Subcutaneous adipose tissue (tissue), 4 donors: ENCODE results near the gene IFT43. TPM values are rescaled to one million over a fixed set of nuclear protein-coding genes. Genes with fewer than 3 reads are reported as not detected.

ENCODE experiments used
- total RNA-seq, 4 donors: library from RNA; depleted of rRNA; stranded (reverse); fragments of >200 nt; gene quantifications; one replicate each; pipeline ENCODE4 v1.1.0, GENCODE V29; 2016
- TF ChIP-seq, protein P1 (sequence below): fragments of 450-650 bp; IDR thresholded peaks from one replicate; pipeline ENCODE4 v1.5.1; 2016; ENCODE audit warnings: low read depth, mild to moderate bottlenecking, control low read depth, antibody characterized with exemption, moderate library complexity

The IFT43 gene
- total RNA-seq, 4 donors from 2014 or later, result 25.3 to 38.2 (median 28.9) TPM

DNA sequence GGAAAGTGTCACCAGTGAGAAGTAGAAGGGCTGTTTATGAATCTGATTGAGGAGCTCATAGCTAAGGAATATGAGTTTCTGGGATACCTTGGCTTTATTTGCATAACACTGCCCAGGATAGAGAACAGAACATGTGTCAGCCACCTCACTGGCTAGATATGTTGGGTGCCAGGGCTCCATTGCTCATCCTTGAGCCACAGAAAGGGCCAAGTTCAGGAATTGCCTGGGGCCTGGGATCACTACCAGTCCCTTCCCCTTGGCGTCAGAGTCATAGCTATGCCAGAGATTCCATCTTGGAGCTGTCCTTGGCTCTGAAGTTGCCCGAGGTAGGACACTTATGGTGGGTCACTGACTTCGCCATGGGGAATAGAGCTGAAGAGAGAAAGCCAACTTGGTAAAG lies 49.0 kb downstream of the IFT43 start:
- TF ChIP-seq, protein P1, sequence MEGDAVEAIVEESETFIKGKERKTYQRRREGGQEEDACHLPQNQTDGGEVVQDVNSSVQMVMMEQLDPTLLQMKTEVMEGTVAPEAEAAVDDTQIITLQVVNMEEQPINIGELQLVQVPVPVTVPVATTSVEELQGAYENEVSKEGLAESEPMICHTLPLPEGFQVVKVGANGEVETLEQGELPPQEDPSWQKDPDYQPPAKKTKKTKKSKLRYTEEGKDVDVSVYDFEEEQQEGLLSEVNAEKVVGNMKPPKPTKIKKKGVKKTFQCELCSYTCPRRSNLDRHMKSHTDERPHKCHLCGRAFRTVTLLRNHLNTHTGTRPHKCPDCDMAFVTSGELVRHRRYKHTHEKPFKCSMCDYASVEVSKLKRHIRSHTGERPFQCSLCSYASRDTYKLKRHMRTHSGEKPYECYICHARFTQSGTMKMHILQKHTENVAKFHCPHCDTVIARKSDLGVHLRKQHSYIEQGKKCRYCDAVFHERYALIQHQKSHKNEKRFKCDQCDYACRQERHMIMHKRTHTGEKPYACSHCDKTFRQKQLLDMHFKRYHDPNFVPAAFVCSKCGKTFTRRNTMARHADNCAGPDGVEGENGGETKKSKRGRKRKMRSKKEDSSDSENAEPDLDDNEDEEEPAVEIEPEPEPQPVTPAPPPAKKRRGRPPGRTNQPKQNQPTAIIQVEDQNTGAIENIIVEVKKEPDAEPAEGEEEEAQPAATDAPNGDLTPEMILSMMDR, result no peak

DNA sequence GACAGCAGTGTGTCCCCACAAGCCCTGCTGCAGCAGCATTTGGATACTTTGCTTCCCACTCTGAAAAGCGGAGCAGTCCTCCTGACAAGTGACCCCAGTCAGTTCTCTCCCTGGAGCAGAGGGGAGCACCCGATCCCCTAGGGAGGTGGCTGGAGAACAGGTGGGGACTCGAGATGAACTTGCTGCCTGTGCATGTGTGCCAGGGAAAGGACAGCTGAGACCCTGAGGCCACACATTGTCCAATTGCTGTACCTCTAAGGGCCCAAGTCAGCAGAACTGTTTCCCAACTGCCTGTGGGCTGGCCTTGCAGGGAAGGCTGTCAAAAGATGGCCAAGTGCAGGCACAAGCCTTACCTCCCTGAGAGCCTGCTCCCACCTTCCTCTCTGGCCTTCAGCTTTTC lies 55.1 kb downstream of the IFT43 start:
- TF ChIP-seq, protein P1, result no peak

DNA sequence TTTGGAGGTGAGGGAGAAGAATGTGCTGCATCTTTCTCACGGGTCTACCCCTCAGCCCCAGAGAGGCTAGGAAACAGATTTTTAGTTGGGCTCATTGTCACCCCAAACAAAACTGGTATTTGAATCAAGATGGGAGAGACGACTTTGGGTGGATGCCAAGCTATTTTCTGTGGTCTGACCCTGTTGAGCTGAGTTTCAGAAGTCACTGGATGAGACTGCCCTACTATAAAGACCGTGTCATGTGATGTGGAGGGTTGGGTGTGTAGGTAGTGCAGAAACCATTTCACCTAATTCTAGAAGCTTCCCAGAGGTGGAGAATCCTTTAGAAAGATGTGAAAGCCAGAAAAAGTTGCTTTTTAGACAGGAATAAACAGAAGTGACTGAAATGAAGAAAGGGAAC lies 60.2 kb downstream of the IFT43 start:
- TF ChIP-seq, protein P1, result no peak

DNA sequence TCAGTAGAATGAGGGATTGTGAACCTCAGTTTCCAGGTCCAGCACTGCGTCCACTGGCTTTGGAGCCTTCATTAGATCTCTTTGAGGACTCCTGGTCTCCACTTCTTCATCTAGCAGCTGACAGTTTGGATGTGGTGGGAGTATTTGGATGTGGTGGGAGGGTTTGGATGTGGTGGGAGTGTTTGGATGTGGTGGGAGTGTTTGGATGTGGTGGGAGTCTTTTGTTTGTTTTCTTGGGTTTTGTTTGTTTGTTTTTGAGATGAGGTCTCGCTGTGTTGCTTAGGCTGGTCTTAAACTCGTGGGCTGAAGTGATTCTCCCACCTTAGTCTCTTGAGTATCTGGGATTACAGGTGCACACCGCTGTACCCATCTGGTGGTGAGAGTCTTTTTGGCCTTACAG lies 64.7 kb downstream of the IFT43 start:
- TF ChIP-seq, protein P1, result no peak

DNA sequence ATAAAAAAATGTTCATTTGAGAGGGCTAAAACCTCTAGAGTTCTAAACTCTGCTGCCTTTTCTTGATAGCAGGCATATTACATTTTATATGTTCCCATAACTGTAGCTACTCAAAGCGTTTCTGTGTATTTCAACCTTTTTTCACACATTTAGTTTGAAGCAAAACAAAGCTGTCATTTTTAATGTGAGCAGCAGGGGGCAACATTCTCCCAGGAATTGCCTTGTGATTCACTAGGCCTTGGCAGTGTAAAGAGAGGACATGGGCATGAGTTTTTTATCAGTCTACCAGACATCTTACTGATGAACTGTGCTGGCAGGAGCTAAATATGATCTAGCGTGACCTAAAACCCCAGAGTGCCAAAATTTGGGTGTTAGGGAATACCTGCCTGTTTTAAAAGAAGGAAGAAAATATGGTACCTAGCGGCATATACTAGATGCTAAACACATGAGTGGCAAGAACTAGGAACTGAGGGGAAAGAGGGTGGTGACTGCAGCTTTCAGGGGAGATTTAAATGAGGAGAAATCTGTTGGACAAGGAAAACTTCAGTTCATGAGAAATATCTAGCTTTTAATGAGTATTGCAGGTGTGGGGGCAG lies 65.3 kb downstream of the IFT43 start:
- TF ChIP-seq, protein P1, result no peak

DNA sequence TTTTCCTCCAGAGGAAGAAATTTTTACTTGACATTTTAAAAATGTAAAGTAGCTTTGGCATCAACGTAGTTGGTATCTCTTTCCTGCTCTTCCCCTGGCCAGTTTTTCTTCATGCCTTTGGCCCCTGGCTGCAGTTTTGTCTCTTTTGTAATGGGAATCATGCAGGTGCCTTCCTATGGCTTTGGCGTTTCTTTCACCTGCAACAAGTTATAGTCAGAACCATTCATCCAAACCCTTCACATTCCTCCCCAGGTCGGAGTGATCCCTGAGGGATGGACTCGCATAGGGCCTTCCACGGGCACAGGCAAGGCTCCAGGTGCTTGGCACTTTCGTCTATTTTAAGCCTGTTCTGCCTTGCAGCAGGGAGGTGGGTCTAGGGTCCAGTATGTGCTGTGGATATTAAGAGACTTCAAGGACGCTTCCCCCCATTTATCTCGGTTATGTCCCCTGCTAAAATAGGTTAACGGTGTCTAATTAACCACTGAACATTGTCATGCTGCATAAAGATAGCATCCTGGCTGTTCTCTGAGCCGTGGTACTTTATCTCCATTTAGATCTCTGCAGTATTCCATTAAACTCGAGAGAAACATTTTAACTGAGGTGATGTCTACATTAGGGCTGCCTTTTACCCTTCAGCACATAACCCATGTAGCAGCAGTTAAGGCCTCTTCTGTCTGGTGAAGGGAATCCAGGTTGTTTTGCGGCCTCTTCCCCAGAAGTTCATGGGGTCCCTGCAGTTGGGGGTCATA lies 66.3 kb downstream of the IFT43 start:
- TF ChIP-seq, protein P1, result no peak

DNA sequence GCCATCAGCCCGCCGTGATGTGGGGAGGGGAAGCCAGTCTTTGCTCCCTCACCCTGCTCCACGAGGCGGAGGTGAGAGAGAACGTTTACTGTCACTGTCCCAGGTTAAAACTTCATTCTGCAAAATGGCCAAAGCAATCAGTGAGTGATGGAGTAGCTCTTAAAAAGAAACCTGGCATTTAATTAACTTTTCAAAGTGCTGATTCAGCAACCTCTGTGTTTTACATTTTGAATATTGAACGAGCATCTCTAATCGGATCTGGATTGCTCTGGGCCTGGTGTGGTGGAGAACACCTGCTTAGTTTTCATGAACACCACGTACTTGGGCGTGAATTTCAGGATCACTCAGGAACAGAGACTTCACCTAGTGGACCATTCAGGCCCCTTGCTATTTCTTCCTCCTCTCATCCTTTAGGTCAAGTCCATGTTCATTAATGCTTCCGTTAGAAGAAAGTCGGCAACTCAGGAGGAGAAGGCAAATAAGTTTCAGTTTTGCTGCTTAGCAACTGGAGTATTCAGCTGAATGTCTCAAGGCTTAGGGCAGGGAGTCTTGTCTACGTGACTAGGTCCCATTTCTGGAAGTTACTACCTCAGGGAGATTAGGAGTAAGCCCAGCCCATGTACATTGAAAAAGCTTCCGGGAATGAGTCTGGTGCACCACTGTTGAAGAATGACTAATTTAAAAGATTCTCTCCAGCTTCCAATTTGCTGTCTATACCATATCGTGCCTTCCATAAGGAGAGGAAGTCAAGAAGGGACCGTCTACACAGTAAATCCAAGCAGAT lies 68.2 kb downstream of the IFT43 start:
- TF ChIP-seq, protein P1, result no peak
